HG02678 (cell line): ENCODE measurements around the gene VILL.
"Not testable (repeated sequence)": the region's sequence is repeated elsewhere in the genome, so short reads cannot be mapped to it uniquely, and the experiment has no call there.

Experiments used
- ATAC-seq: cut with Tn5 transposase; IDR thresholded peaks from one replicate; pipeline ENCODE4 v1.9.1; 2021; ENCODE audit warnings: mild to moderate bottlenecking, moderate library complexity; ENCODE audit not compliant: unreplicated experiment

Gene VILL

DNA sequence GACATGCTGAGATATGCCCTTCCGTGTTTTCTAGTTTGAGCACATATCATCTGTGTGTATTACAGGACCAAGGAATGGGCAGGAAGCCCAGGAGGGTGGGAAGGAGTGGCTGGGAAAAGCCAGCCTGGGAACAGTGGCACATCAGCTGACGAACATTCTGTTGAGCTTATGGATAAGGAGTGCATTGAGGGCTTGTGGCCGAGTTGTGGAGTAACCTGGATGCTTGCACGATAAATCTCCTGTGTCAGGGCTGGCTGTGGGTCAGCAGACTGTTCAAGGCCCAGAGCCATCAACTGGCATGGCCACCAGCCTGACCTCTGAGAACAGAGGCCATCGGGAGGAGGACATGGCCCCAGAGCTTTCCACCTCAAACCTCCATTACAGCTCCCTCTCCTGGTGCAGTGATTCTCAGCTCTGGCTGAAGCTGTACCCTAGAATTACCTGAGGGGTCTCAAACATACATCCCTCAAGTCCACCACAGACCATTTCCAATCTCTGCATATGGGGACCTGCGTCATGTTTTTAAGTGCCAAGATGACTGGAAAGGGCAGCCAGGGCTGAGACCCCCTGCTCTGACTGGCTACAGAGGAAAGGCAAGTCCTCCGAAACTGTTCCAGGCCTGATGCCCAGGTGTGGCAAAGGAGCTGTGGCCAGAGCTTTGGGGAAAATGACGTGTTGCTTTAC is 4.8 kb upstream of the VILL start:
- no peak for ATAC-seq

GRCh38 chr3:37986479-37987314 is 3.9 kb upstream of the VILL start:
- ATAC-seq = no peak

DNA sequence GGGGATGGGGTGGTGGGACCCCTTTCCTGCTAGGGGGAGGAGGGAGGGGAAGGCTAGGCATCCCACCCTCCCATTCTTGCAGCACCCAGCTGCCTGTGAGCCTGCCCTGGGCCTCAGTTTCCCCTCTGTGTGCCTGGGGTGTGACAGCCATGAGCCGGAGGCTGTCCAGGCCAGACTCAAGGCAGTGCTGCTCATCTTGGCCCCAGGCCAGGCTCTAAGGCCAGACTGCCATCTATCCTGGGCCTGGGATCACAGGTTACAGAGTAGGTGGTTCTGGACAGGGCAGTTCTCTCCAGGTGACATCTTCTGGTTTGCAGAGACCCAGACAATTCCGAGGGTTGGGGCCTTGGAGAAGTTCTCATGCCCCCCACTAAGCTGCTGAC is 3.3 kb upstream of the VILL start:
- no peak for ATAC-seq

GRCh38 chr3:37987751-37988179 is 2.8 kb upstream of the VILL start:
- no peak for ATAC-seq

- not testable (repeated sequence) for ATAC-seq
Observed at GRCh38 chr3:37988376-37988775, 2.2 kb upstream of the VILL start.

DNA sequence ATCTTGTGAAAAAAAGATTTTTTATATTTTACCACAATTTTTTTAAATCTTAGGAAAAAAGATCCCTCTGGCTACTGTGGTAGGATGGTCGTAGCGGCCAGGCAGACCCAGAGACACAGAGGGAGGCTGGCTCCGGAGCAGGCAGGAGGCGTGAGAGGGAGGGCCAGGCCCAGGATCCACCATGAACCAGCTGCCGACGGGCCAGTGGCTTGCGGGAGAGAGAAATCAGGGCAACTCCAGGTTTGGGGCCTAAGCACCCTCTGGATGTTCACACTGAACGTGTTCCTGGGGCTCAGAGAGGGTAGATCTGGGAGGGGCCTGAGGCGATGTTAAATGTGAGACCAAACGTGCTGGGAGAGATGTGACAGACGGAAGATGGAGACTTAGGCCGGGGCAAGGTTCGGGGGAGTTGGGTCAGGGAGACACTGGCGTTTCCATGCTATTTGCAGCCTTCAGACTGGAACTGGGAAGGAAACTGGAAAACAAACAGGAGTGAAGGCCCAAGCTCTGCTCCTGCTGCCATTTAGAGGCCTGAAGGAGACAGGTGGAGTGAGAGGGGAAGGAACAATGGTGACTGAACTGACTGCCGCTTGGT is 1.6 kb upstream of the VILL start:
- no peak for ATAC-seq

DNA sequence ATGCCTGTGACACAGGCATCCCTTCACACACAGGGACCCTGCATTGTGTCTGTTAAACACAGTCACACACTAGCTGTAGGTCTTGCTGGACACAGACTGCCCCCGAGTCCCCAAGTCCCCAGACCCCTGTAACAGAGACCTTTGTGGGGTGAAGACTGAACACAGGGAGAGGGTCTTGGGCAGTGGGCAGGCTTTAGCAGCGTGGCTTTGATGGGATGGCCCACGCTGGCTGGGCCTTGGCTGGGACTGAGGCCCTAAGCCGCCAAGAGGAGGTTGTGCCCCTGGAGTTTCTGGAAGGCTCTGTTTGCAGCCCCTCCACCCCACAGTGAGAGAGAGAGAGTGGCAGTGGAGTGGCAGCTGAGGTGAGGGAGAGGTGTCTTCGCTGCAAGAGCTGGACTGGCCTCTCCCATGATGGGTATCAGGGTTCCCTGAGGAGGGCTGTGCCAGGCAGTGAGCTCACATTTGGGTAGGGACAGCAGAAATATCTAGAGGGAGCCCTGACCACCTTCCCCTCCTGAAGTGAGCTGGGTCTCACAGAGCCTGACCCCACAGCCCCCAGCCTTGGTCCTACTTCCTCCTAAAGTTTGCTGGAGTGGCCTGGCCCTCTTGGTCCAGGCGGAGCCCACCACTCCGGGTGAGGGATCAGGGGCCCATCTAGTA is 635 bp upstream of the VILL start:
- no peak for ATAC-seq

- ATAC-seq = no peak
Observed at GRCh38 chr3:37991109-37991508, 523 bp downstream of the VILL start.

DNA sequence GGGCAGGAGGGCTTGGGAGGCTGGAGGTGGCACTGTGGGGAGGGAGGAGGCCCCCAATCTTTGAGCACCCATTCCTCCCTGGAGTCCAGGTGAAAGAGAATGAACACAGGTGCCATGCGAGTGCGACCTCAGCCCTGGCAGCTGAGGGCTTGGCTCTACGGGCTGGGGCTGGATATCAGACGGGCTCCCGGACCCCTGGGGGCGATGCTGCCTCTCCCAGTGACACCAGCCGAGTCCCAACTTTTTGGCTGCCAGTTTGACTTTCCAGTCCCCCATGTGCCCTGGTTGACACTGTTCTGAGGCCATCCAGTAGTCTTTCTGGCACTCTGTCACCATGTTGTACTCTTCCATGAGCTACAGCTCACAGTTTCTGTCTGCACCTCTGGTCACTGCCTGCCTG is 1.2 kb downstream of the VILL start:
- ATAC-seq = no peak

GRCh38 chr3:37992271-37993066 is 1.9 kb downstream of the VILL start:
- no peak for ATAC-seq

DNA sequence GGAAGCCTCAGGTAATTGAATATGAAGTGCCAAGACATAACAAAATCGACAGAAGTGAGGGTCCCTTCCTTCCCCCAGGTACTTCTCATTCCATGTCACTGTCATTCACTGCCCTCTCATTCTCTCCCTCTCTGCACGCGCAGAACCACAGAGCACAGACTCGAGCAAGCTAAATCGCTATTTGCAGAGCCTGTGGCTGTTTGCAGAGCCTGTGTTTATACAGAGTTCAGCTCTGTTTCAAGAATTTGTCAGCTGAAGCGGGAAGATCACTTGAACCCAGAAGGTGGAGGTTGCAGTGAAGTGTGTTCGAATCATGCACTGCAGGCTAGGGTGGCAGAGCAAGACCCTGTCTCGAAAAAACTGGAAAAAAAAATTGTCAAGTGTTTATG is 2.5 kb downstream of the VILL start:
- ATAC-seq = no peak

DNA sequence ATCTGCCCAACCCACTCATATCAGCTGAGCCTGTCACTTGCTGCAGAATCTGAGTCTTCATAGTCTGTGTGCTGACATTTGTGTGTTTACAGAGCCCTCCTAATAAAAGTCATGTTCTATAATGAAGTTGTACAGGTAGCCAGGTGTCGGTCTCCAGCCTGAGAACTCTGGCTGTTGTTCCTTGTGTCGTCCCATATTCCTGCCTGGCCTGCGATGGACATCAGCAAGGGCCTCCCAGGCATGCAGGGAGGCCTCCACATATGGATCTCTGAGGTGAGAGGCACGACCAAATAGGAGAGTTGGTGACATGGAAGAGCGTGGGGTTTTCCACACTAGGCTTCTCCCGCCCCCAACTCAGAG is 2.9 kb downstream of the VILL start:
- no peak for ATAC-seq

GRCh38 chr3:37993820-37994638 is 3.4 kb downstream of the VILL start:
- peak; percentile 59 for ATAC-seq

GRCh38 chr3:37994639-37994972 is 4.0 kb downstream of the VILL start:
- no peak for ATAC-seq

- no peak for ATAC-seq
Observed at GRCh38 chr3:37995652-37996641, 5.4 kb downstream of the VILL start.

DNA sequence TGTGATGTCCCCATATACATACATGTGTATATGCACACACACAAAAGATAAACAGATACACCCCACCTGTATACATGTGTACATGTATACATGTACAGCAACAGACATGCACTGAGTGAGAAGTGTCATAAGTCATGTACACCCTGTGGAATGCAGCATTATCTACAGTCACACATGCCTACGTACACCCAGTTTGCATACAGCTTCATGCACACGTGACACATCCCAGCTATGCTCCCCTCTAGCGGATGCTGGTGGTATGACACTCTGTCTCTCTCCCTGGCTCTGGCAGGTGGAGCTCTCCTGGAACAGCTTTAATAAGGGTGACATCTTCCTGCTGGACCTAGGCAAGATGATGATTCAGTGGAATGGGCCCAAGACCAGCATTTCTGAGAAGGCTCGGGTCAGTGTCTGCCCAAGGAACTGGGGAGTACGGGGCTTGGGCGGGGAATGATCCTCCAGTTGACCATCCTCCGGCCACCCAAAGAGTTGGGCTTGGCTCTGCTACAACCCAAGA is 6.3 kb downstream of the VILL start:
- peak; percentile 52 for ATAC-seq

DNA sequence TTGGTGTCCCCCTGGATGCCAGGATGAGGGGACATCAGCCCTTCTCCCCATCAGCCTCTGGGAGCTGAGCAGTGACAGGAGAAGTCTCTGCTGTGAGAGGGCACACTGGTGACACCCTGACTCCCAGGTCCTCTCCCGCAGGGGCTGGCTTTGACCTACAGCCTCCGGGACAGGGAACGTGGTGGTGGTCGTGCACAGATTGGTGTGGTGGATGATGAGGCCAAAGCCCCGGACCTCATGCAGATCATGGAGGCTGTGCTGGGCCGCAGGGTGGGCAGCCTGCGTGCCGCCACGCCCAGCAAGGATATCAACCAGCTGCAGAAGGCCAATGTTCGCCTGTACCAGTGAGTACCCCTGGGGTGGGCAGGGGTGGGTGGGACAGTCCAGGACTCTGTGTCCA is 6.8 kb downstream of the VILL start:
- no peak for ATAC-seq

GRCh38 chr3:37997791-37998370 is 7.3 kb downstream of the VILL start:
- ATAC-seq = no peak
